OCI-LY7 (cell line): Measurements from ENCODE around the gene ACACB. TPM values are rescaled to one million over a fixed set of nuclear protein-coding genes. Genes with fewer than 3 reads are reported as not detected.

Source experiments
- BruUV-seq: library from RNA; stranded (reverse); fragments of 400-500 nt; replicated peaks from 2 replicates; lab custom pipeline; 2021; lab: Mats Ljungman, UMichigan
- CTCF ChIA-PET: fragments of 300-600 bp; sonication (Branson Sonifier 250); formaldehyde crosslinking; loops from one replicate; lab custom pipeline; 2022; ENCODE audit warnings: antibody characterized with exemption; ENCODE audit not compliant: unreplicated experiment; lab: Charles Lee
- POLR2A ChIA-PET: fragments of 300-600 bp; sonication (Branson Sonifier 250); formaldehyde crosslinking; loops from one replicate; lab custom pipeline; 2022; ENCODE audit warnings: antibody characterized with exemption; lab: Charles Lee
- DNase-seq: peaks from one replicate; pipeline ENCODE4 v3.0.0-alpha.2; 2015; ENCODE audit warnings: low spot score
- H2AFZ ChIP-seq: fragments of 200-600 bp; sonication (generic), shearing (Covaris generic); 2 replicates; pipeline ENCODE4 v1.6.1; 2014; ENCODE audit warnings: mild to moderate bottlenecking, antibody characterized with exemption, low read length, moderate library complexity
- H3K27ac ChIP-seq: fragments of 200-600 bp; sonication (generic); 2 replicates; pipeline ENCODE4 v1.5.1; 2014; ENCODE audit warnings: mixed run types, low read depth, mild to moderate bottlenecking, moderate library complexity, low read length, inconsistent platforms; ENCODE audit not compliant: poor library complexity, severe bottlenecking
- H3K36me3 ChIP-seq: fragments of 200-600 bp; sonication (generic); 2 replicates; pipeline ENCODE4 v1.6.1; 2014; ENCODE audit warnings: mild to moderate bottlenecking, antibody characterized with exemption, low read length, moderate library complexity, mixed read lengths; ENCODE audit not compliant: insufficient read depth
- H3K4me1 ChIP-seq: fragments of 200-600 bp; sonication (generic); 2 replicates; pipeline ENCODE4 v1.5.1; 2014; ENCODE audit warnings: mild to moderate bottlenecking, low read length; ENCODE audit not compliant: insufficient read depth, poor library complexity, severe bottlenecking
- H3K4me2 ChIP-seq: fragments of 200-600 bp; sonication (generic); 2 replicates; pipeline ENCODE4 v1.6.1; 2014; ENCODE audit warnings: mild to moderate bottlenecking, low read length
- H3K4me3 ChIP-seq: fragments of 200-600 bp; sonication (generic); 2 replicates; pipeline ENCODE4 v1.5.1; 2014; ENCODE audit warnings: mild to moderate bottlenecking, low read depth, low read length; ENCODE audit not compliant: poor library complexity, severe bottlenecking
- H3K79me2 ChIP-seq: fragments of 200-600 bp; sonication (generic); 2 replicates; pipeline ENCODE4 v1.6.1; 2016; ENCODE audit warnings: low read depth, mild to moderate bottlenecking, low read length, moderate library complexity, mixed read lengths; ENCODE audit not compliant: insufficient read depth
- H3K9me2 ChIP-seq: fragments of 200-600 bp; sonication (generic); 2 replicates; pipeline ENCODE4 v1.6.1; 2016; ENCODE audit warnings: mild to moderate bottlenecking, low read length, mixed read lengths; ENCODE audit not compliant: insufficient read depth
- H3K9me3 ChIP-seq: fragments of 200-600 bp; sonication (generic); 2 replicates; pipeline ENCODE4 v1.6.1; 2014; ENCODE audit warnings: mild to moderate bottlenecking, mixed run types, low read length, mixed read lengths
- H4K20me1 ChIP-seq: fragments of 200-600 bp; sonication (generic); 2 replicates; pipeline ENCODE4 v1.6.1; 2014; ENCODE audit warnings: mild to moderate bottlenecking, antibody characterized with exemption, low read length, moderate library complexity, mixed read lengths; ENCODE audit not compliant: insufficient read depth
- EZH2phosphoT487 ChIP-seq: fragments of 200-600 bp; sonication (generic); IDR thresholded peaks from 2 replicates; pipeline ENCODE4 v1.6.1; 2018; ENCODE audit warnings: low read depth, borderline replicate concordance, mild to moderate bottlenecking, mixed run types, antibody characterized with exemption, low read length, moderate library complexity, mixed read lengths
- intact Hi-C: fragments of 100-400 bp; cut with micrococcal nuclease; formaldehyde crosslinking; loops from one replicate; pipeline ENCODE4 v1.10.0; 2022; ENCODE audit not compliant: unreplicated experiment
- total RNA-seq, 2 experiments: library from RNA; depleted of rRNA in 1 of 2; stranded (reverse); fragments of >200 nt in 1 of 2; shearing (Covaris generic) in 1 of 2; gene quantifications; 2 replicates each; pipeline ENCODE4 v1.2.3, GENCODE V29; 2014 to 2022
- TF ChIP-seq, protein P1 (sequence below): fragments of 200-600 bp; sonication (generic); conservative IDR thresholded peaks from 2 replicates; pipeline ENCODE4 v1.5.1; 2014; ENCODE audit warnings: mild to moderate bottlenecking, antibody characterized with exemption, low read length, moderate library complexity, mixed read lengths

The ACACB gene
- total RNA-seq, 2 experiments from 2014 or later: 19.7 to 45.1 TPM

DNA sequence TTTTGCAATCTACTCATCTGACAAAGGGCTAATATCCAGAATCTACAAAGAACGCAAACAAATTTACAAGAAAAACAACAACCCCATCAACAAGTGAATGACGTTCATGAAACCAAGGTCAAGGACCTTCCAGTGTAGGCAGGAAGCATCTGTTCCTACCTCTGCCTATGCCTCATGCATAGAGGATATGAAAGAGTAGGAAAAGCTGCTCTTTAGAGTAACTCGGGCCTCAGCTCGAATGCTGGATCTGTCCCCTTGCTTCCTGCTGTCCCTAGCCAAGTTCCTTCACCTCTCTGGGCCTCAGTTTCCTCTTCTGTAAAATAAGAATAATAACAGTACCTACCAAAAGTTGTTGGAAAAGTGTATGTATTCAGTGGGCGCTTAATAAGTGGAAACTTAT is 127.7 kb downstream of the ACACB start:
- TF ChIP-seq EZH2phosphoT487: no peak
- TF ChIP-seq, protein P1, sequence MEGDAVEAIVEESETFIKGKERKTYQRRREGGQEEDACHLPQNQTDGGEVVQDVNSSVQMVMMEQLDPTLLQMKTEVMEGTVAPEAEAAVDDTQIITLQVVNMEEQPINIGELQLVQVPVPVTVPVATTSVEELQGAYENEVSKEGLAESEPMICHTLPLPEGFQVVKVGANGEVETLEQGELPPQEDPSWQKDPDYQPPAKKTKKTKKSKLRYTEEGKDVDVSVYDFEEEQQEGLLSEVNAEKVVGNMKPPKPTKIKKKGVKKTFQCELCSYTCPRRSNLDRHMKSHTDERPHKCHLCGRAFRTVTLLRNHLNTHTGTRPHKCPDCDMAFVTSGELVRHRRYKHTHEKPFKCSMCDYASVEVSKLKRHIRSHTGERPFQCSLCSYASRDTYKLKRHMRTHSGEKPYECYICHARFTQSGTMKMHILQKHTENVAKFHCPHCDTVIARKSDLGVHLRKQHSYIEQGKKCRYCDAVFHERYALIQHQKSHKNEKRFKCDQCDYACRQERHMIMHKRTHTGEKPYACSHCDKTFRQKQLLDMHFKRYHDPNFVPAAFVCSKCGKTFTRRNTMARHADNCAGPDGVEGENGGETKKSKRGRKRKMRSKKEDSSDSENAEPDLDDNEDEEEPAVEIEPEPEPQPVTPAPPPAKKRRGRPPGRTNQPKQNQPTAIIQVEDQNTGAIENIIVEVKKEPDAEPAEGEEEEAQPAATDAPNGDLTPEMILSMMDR: no peak
- no peaks in the 10 kb centered on the region for H4K20me1 ChIP-seq
- H3K36me3 ChIP-seq: peaks cover 40% of the 10 kb centered on the region
- no peak overlapping the region for H2AFZ ChIP-seq
- H3K9me2 ChIP-seq: no peaks in the 10 kb centered on the region
- BruUV-seq: no TSS peak
- H3K79me2 ChIP-seq: no peaks in the 10 kb centered on the region
- no peaks in the 10 kb centered on the region for H3K4me1 ChIP-seq
- no peak overlapping the region for H3K4me3 ChIP-seq
- intact Hi-C loops: no loop called here
- H3K27ac ChIP-seq: no peak overlapping the region
- DNase-seq: no peak
- H3K9me3 ChIP-seq: no peaks in the 10 kb centered on the region
- H3K4me2 ChIP-seq: no peak overlapping the region
- CTCF ChIA-PET: no interaction called here
- POLR2A ChIA-PET: no interaction called here

DNA sequence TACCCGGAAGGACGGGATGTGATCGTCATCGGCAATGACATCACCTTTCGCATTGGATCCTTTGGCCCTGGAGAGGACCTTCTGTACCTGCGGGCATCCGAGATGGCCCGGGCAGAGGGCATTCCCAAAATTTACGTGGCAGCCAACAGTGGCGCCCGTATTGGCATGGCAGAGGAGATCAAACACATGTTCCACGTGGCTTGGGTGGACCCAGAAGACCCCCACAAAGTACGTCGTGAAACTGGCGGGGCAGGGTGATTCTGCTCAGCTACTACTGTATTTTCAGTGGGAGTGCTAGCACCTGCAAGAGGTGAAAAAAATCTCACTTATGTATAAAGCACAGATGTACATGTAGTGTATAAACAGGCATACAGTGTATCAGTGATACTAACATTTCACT is 129.8 kb downstream of the ACACB start:
- H3K36me3 ChIP-seq: peaks cover 26% of the 10 kb centered on the region
- no TSS peak for BruUV-seq
- CTCF ChIA-PET: no interaction called here
- no peak overlapping the region for H3K27ac ChIP-seq
- H3K4me2 ChIP-seq: no peak overlapping the region
- no peaks in the 10 kb centered on the region for H4K20me1 ChIP-seq
- POLR2A ChIA-PET: interaction anchor here (0.6 kb wide), 2 partner anchors 150 to 303 kb away, joined by 4 read pairs; no protein-coding TSS in a partner anchor
- H3K9me2 ChIP-seq: no peaks in the 10 kb centered on the region
- H3K4me1 ChIP-seq: no peaks in the 10 kb centered on the region
- intact Hi-C loops: no loop called here
- H3K4me3 ChIP-seq: no peak overlapping the region
- no peaks in the 10 kb centered on the region for H3K79me2 ChIP-seq
- no peak overlapping the region for H2AFZ ChIP-seq
- TF ChIP-seq, protein P1: no peak
- TF ChIP-seq EZH2phosphoT487: no peak
- no peak for DNase-seq
- no peaks in the 10 kb centered on the region for H3K9me3 ChIP-seq

DNA sequence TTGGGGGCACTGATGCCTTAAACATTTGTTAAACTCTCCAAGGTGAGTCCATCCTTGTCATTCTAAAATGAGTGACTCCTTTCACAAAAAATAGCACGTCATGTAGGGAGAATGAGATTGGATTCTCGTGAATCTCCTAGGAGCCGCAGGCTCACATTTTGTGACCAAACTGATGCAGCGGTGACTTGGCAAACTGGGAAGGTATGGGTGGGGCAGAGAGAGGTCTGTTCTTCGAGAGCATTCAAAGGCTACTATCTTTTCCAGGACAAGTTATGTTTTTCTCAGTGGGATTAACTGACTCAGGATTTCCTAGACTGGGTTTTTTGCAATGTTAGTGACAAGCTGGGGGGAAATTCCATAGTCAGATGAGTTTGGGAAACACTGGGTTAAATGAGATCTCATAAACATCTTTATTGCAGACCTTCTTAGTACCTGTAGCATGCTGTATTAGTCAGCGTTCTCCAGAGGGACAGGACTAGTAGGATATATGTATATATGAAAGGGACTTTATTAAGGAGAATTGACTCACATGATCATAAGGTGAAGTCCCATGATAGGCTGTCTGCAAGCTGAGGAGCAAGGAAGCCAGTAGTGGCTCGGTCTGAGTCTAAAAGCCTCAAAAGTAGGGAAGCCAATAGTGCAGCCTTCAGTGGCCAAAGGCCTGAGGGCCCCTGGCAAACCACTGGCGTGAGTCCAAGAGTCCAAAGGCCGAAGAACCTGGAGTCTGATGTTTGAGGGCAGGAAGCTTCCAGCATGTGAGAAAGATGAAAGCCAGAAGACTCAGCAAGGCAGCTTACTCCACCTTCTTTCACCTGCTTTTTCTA is 131.7 kb downstream of the ACACB start:
- TF ChIP-seq, protein P1: no peak
- TF ChIP-seq EZH2phosphoT487: no peak
- Histone ChIP-seq H3K9me2 (no peaks in the 10 kb centered on the region), H3K27ac (no peak overlapping the region), H3K4me1 (no peaks in the 10 kb centered on the region), H3K4me2 (no peak overlapping the region), H3K9me3 (no peaks in the 10 kb centered on the region), H3K79me2 (no peaks in the 10 kb centered on the region), H3K4me3 (no peak overlapping the region), H3K36me3 (peaks cover 13% of the 10 kb centered on the region), H4K20me1 (no peaks in the 10 kb centered on the region), H2AFZ (no peak overlapping the region)
- CTCF ChIA-PET: no interaction called here
- no TSS peak for BruUV-seq
- POLR2A ChIA-PET: no interaction called here
- intact Hi-C loops: no loop called here
- DNase-seq: no peak
